Breast epithelium (tissue), 3 donors: Measurements from ENCODE around the gene LPAR5.

ENCODE experiments used
- CTCF ChIP-seq, 3 donors: fragments of 450-650 bp; IDR thresholded peaks; one replicate each; pipeline ENCODE4 v1.5.1; 2016 to 2017; ENCODE audit warnings: antibody characterized with exemption in 3 of 3, mild to moderate bottlenecking in 3 of 3, moderate library complexity in 3 of 3
- POLR2A ChIP-seq: fragments of 450-650 bp; IDR thresholded peaks from one replicate; pipeline ENCODE4 v1.6.1; 2016; ENCODE audit warnings: antibody characterized with exemption, mild to moderate bottlenecking, moderate library complexity

DNA sequence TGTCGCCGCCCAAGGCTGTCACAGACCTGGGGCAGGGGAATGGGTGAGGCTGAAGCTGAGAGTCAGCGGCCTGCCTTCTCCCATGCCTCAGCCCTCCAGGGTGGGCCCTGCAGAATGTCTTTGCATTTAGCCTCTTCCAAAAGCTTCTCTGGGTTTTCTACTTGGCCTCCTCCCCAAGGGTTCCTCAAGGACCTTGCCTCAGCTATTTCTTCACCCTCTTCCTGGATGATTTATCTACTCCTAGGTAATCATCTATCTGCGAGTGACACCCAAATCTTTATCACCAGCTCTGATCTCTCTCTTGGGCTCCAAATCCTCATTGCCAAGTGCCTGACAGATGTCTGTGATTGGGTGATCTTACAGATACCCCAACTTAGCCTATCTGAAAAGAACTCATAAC, 4.7 kb upstream of the LPAR5 start:
- TF ChIP-seq CTCF (IDR thresholded peaks at IDR 0.05) (no peak), POLR2A (no peak)
